GM19467 (cell line): ENCODE measurements around the gene DEDD.

Experiments used
- ATAC-seq: cut with Tn5 transposase; IDR thresholded peaks from one replicate; pipeline ENCODE4 v1.9.1; 2021; ENCODE audit warnings: mild to moderate bottlenecking, moderate library complexity; ENCODE audit not compliant: unreplicated experiment

Gene DEDD

GRCh38 chr1:161096015-161096414, 36.5 kb downstream of the DEDD start:
- no peak for ATAC-seq

DNA sequence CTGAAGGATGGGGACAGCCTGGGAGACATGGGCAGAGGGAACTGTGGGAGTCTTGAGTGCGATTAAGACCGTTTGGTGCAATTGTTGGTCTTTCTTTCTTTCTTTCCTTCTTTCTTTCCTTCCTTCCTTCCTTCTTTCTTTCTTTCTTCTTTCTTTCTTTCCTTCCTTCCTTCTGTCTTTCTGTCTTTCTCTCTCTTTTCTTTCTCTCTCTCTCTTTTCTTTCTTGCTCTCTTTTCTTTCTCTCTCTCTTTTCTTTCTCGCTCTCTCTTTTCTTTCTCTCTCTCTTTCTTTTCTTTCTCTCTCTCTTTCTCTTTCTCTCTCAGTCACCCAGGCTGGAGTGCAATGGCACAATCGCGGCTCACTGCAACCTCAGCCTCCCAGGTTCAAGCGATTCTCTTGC, 37.2 kb downstream of the DEDD start:
- no peak for ATAC-seq

GRCh38 chr1:161094481-161094880, 38.0 kb downstream of the DEDD start:
- no peak for ATAC-seq

DNA sequence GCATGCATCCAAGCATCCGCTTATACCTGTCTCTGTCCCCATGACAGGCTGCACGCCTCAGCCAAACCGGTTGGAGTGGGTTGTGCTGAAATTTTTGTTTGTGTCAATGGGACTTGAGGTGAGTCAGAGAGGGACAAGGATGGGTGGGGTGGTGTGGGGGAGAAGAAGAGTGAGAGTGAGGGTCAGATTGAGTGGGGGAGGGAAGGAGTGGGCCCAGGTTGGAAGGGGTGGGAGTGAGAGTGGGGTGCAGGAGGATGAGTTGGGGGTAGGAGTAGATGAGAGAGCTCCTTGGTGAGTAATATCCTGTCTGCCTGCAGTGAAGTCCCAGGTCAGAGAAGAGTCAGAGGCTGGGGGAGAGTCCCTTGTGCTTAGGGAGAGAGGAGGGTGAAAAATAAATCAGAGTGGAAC, 39.8 kb downstream of the DEDD start:
- ATAC-seq: no peak

DNA sequence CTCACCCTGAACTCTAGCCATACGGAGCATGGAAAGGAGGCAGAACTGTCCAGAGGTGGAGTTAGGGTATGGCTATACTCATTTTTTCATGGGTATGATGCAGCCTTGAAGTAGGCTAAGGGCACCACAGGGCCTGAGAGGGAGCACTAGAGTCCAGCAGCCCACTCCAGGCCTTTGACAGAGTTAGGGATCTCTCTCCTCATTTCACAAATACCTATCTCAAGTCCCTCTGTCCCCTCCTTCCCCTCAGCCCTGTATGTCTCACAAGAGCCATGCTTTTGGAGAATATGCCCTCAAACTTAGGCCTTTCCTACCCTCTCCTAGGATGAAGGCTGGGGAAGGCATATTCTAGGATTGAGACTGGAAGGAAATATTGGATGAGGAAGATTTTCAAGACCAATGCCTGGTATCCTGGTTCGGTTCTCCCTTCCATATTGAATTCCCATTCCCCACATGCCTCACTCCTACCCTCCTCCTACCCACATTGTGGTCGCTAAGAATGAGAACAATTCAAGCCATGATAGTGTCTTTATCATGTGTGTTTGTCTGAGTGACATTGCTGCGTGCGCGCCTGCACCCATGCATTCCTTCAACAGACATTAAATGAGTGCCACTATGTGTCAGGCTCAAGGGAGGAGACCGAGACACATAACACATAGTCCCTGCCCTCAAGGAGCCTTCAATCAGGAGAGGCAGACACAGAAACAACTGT, 40.5 kb downstream of the DEDD start:
- no peak for ATAC-seq

- no peak for ATAC-seq
These were observed 41.4 kb downstream of the DEDD start for GRCh38 chr1:161091093-161091492.

- ATAC-seq: no peak
These were observed 41.9 kb downstream of the DEDD start for GRCh38 chr1:161090617-161091016.

DNA sequence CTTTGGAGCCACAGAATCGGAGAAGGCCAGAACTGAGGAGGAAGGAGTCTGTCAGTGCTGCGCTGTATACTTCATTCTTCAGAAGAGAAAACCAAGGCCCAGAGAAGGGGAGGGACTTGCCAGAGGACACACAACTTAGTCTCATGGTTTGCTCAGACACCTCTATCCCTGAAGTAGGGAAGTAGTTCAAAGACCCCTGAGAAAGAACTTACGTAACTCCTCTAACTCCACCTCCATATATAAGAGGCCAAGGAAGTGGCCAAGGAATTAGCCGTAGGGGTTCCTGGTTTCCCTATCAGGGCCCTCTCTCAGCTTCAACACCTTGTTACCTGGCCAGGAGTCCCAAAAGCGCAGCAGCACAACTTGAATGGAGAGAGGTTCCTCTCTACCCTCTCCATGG, 42.5 kb downstream of the DEDD start:
- no peak for ATAC-seq

GRCh38 chr1:161089251-161089924, 43.1 kb downstream of the DEDD start, which contains the start of gene NECTIN4:
TSS of gene NECTIN4 (minus strand) at chr1:161089558. CDS start at chr1:161089296, 262 bp downstream.
- ATAC-seq: no peak

DNA sequence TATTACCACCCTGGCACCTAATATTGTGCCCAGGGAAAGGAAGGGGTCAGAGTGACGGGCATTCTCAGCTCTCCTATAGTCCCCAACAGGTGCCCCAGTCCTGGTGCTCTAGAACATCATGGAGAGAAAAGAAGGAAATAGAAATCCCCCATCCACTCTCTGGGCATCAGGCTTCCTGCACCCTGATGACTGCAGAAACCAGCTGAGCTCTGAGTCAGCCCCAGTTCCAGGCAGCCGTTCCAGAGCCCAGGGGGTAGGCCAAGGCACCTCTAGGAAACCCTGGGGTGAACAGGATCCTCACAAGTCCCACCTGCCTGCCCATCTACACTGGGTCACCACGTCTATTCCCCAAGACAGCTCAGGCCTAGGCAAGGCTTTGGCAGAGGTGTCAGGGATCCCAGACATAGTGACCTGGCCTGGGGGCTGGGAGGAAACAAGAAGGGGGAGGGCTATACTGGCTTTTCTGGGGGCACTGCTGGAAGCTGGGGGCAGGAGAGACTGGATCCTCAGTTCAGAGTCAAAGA, 43.8 kb downstream of the DEDD start:
- ATAC-seq: no peak

DNA sequence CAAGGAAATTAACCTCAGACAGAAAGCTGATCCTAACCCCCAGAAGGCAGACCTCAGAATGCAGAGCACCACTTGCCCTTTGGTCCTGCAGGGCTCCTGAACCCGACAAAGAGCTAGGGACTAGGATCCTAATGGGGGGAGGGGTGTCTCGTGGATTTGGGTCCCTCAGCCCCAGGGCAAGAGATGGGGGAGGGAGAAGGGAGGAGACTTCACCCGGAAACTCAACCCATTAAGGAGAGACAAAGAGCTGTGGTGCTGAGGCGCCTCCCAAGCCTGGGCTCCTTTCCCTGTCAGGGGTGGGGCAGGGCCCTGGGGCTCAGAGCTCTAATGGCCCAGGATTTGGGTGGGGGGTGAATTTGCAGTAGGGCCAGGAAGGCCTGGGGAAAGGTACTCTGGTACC, 46.0 kb downstream of the DEDD start:
- ATAC-seq: no peak

DNA sequence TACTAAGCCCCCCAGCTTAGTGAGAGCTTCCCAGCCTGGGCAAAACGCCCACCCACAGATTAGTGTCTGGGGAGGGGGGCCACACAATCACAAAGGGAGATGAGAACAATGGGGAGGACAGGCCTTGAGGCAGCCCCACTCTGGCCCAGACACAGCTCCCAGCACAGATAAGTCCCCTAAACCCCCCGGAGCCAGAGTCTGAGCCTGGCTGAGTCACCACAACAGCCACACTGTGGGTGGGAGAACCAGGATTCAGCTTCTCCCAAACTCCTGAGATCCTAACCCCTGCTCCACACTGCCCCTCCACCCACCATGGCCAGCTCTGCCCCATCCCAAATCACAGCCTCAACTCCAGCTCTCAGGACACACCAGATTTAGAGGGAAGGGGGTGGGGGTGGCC, 47.3 kb downstream of the DEDD start:
- ATAC-seq: no peak

DNA sequence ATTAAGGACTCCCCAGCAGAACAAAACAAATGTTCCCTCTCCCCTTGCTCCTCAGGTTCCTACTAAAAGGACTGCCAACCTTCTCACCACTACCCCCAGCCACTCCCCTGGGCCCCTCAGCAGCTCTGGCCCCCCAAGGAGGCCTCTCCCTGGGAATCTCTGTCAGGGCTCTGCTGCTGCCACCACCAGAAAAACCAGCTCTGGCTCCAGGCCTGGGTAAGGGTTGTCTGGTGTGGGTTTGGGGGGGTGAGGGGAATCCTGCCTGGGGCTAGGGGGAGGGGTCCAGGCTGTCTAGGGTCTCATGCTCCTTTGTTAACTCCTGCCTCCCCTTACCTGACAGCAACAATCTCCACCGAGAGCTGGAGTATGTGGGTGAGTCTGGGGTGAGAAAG, 47.9 kb downstream of the DEDD start:
- no peak for ATAC-seq

- no peak for ATAC-seq
These were observed 48.5 kb downstream of the DEDD start for GRCh38 chr1:161083748-161084596.

DNA sequence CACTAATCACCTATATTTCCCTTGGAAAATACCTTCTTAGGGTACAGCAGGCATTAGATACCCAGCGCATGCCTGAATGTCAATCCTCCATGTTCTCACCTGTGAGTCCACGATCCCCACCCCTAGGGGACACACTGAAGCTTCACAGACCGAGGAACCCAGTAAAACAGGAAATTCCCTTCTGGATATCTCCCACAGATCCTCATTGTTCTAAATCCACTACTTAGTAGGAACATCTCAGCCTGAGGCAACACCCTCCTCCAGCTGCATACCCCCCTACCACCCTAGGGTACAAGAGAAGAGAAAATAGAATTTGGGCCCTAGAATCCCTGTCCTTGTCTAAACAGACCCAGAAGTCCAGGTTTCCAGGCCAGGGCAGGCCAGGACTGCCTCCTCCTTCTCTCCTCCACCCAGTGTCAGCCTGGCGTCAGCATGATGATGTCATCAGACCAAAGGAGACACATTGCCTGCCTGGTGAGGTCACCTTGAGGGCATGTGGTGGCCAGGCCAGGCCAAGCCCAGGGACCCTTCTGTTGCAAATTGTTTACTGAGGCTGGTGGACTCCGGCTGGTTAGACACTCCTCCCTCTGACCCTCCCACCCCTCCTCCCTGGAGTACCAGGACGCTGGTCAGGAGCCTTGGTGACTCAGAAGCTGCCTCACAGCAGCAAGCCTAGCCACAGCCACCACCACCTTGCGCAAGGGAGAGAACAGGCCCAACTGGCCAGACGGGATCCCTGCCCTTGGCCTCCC, 49.3 kb downstream of the DEDD start:
- no peak for ATAC-seq

- no peak for ATAC-seq
These were observed 50.0 kb downstream of the DEDD start for GRCh38 chr1:161082483-161082882.

GRCh38 chr1:161081519-161081918, 50.9 kb downstream of the DEDD start:
- ATAC-seq: no peak

DNA sequence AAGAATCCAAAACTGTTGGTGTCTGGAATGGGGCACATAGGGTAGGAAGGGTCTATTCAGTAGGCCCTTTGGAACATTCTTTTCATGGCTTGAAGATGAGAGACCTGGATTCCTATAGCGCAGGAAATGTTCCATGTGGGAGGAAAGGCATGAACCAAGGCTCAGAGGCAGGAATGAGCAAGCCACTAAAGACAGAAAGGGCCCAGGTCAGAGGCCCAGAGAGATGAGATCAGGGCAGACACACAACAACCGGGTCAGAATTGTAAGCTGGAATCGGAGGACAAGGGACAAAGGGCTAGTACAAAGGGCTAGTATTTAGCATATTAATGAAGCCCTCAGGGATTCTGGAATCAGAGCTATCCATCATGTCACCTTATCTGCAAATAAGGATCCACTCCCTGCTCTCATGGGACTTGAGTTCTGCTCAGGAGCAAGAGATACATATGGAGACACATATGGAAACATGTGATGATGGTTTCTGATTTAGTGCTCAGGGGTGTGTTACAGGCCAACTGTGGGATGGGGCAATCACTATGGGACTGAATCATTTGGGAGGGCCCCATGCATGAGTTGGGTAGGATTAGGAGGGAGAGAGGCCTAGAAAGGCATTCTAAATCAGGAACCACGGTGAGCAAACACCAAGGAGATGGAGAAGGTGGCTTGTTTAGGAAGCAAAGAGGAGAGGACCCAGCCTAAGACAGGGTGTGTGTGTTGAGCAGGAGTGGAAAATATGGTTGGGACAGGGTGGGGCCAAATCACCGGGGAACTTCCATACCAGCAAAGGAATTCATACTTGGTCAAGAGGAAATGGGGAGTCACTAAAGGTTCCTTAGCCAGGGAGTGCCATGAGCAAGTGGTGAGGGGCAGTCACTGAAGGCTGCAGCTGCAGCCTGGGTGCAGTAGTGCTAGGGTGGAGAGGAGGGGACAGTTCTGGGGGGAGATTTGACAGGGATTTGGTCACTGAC, 51.7 kb downstream of the DEDD start:
- ATAC-seq: no peak

DNA sequence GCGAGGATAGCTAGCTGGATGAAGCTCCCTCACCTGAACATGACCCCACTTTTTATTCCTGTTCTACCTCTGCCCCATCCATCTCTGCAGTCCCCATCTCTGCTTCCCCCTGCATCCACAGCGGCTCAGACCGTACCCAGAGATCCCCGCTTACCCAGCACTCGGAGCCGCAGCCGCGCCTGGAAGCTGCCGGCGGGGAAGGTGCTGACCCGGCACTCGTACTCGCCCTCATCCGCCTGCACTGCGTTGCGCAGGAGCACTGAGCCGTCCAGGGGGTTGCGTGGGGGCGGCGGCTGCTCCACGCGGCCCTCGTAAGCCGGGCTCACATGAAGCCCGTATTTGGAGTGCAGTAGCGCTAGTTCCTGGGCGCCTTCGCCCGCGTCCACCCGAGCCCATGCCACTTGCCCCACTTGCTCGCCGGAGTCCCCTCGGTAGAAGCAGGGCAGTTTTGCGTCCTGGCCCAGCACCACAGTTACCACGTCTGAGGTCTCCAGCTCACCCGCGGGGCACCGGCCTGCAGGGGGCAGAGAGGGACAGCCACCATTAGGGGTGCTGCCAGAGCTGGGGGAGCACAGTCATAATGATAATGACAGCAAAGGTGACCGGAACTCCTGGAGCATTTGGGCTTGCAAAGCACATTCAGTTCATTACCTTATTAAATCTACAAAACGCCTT, 52.9 kb downstream of the DEDD start:
- no peak for ATAC-seq
